Mucosa of rectum (tissue), 2 donors: ENCODE measurements around the gene ZNF672.

Experiments
- H3K27ac ChIP-seq, 2 donors: one replicate each; pipeline ENCODE4 v1.7.0; 2013; ENCODE audit warnings: inconsistent platforms in 2 of 2, low read depth in 2 of 2, low read length in 2 of 2
- H3K27me3 ChIP-seq, 2 donors: one replicate each; pipeline ENCODE4 v1.7.0; 2013; ENCODE audit warnings: low read length in 2 of 2; ENCODE audit not compliant: control insufficient read depth in 2 of 2, insufficient read depth in 2 of 2
- H3K36me3 ChIP-seq, 2 donors: one replicate each; pipeline ENCODE4 v1.7.0; 2013; ENCODE audit warnings: low read length in 2 of 2; ENCODE audit not compliant: control insufficient read depth in 2 of 2, insufficient read depth in 2 of 2
- H3K4me1 ChIP-seq, 2 donors: one replicate each; pipeline ENCODE4 v1.7.0; 2013; ENCODE audit warnings: low read length in 2 of 2, mild to moderate bottlenecking in 1 of 2; ENCODE audit not compliant: control insufficient read depth in 2 of 2, insufficient read depth in 2 of 2
- H3K4me3 ChIP-seq, 2 donors: one replicate each; pipeline ENCODE4 v1.7.0; 2013; ENCODE audit warnings: low read length in 2 of 2
- H3K9ac ChIP-seq, 2 donors: one replicate each; pipeline ENCODE4 v1.7.0; 2013; ENCODE audit warnings: low read length in 2 of 2, low read depth in 1 of 2, mild to moderate bottlenecking in 1 of 2
- H3K9me3 ChIP-seq, 2 donors: one replicate each; pipeline ENCODE4 v1.7.0; 2013; ENCODE audit warnings: low read length in 2 of 2; ENCODE audit not compliant: control insufficient read depth in 2 of 2
- donor health status: healthy.
- donor health status: Normal muscosa, but diverticular disease.

Gene ZNF672

GRCh38 chr1:248811514-248812490 lies 26.2 kb upstream of the ZNF672 start:
- no peak overlapping the region for H3K27ac ChIP-seq
- no peak overlapping the region for H3K4me3 ChIP-seq
- no peaks in the 10 kb centered on the region for H3K9me3 ChIP-seq
- H3K36me3 ChIP-seq, result peaks cover 43 to 51% of the 10 kb centered on the region in 2 donors
- no peak overlapping the region for H3K9ac ChIP-seq
- H3K27me3 ChIP-seq, result no peaks in the 10 kb centered on the region
- H3K4me1 ChIP-seq, result peaks cover 6% of the 10 kb centered on the region in 2 donors

GRCh38 chr1:248812736-248813425 lies 25.1 kb upstream of the ZNF672 start:
- no peak overlapping the region for H3K27ac ChIP-seq
- H3K9me3 ChIP-seq, result no peaks in the 10 kb centered on the region
- H3K4me3 ChIP-seq, result no peak overlapping the region
- no peak overlapping the region for H3K9ac ChIP-seq
- no peaks in the 10 kb centered on the region for H3K27me3 ChIP-seq
- peaks cover 0 to 2% of the 10 kb centered on the region in 2 donors for H3K4me1 ChIP-seq
- peaks cover 49 to 55% of the 10 kb centered on the region in 2 donors for H3K36me3 ChIP-seq

GRCh38 chr1:248813546-248813945 lies 24.5 kb upstream of the ZNF672 start:
- Histone ChIP-seq H3K27ac (no peak overlapping the region), H3K9ac (no peak overlapping the region), H3K4me3 (no peak overlapping the region), H3K9me3 (no peaks in the 10 kb centered on the region), H3K4me1 (peaks cover 0 to 2% of the 10 kb centered on the region in 2 donors), H3K27me3 (no peaks in the 10 kb centered on the region), H3K36me3 (peaks cover 49 to 55% of the 10 kb centered on the region in 2 donors)

- no peak overlapping the region for H3K9ac ChIP-seq
- H3K4me1 ChIP-seq, result peaks cover 0 to 2% of the 10 kb centered on the region in 2 donors
- peaks cover 54 to 59% of the 10 kb centered on the region in 2 donors for H3K36me3 ChIP-seq
- H3K4me3 ChIP-seq, result no peak overlapping the region
- no peaks in the 10 kb centered on the region for H3K27me3 ChIP-seq
- no peak overlapping the region for H3K27ac ChIP-seq
- no peaks in the 10 kb centered on the region for H3K9me3 ChIP-seq
These were observed 23.7 kb upstream of the ZNF672 start for GRCh38 chr1:248814351-248814750.

- Histone ChIP-seq H3K4me3 (no peak overlapping the region), H3K36me3 (peaks cover 59 to 65% of the 10 kb centered on the region in 2 donors), H3K27me3 (no peaks in the 10 kb centered on the region), H3K27ac (no peak overlapping the region), H3K9me3 (no peaks in the 10 kb centered on the region), H3K9ac (no peak overlapping the region), H3K4me1 (peaks cover 0 to 1% of the 10 kb centered on the region in 2 donors)
These were observed 22.5 kb upstream of the ZNF672 start for GRCh38 chr1:248815407-248816034.

- Histone ChIP-seq H3K9ac (no peak overlapping the region), H3K27ac (no peak overlapping the region), H3K9me3 (no peaks in the 10 kb centered on the region), H3K36me3 (peaks cover 59 to 67% of the 10 kb centered on the region in 2 donors), H3K4me1 (no peaks in the 10 kb centered on the region), H3K4me3 (no peak overlapping the region), H3K27me3 (no peaks in the 10 kb centered on the region)
These were observed 21.8 kb upstream of the ZNF672 start for GRCh38 chr1:248816042-248816851.

GRCh38 chr1:248817065-248817464 lies 21.0 kb upstream of the ZNF672 start:
- Histone ChIP-seq H3K36me3 (peaks cover 54 to 66% of the 10 kb centered on the region in 2 donors), H3K4me3 (no peak overlapping the region), H3K27me3 (no peaks in the 10 kb centered on the region), H3K9me3 (no peaks in the 10 kb centered on the region), H3K4me1 (peaks cover 0 to under 1% of the 10 kb centered on the region in 2 donors), H3K27ac (no peak overlapping the region), H3K9ac (no peak overlapping the region)

GRCh38 chr1:248818505-248819374 lies 19.3 kb upstream of the ZNF672 start:
- Histone ChIP-seq H3K27me3 (no peaks in the 10 kb centered on the region), H3K4me3 (no peak overlapping the region), H3K4me1 (peaks cover 0 to 13% of the 10 kb centered on the region in 2 donors), H3K36me3 (peaks cover 44 to 58% of the 10 kb centered on the region in 2 donors), H3K9ac (no peak overlapping the region), H3K9me3 (no peaks in the 10 kb centered on the region), H3K27ac (no peak overlapping the region)
